ENCODE measurements around the gene SEC11A. TPM values are rescaled to one million over a fixed set of nuclear protein-coding genes. Genes with fewer than 3 reads are reported as not detected.

Gene SEC11A
- polyA plus RNA-seq, 1 experiment, result 324 TPM

DNA sequence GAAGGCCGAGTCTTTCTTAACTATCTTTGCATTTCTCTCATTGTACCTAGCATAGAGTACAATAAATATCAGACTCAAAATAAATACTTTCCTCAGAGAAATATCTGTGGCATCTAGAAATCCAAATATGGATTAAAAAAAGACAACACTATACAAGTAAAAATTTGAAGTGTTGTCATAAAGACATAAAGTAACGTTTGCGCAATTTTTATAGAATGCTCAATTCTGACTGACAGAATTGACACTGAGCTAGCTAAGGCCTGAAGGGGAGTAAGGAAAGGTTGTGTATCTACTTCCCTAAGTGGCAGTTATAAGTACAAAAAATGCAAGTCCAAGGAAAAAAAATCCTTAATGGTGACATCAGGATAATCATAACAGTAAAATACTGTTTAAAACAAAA, 1.1 kb downstream of the SEC11A start:
- CTCF ChIA-PET, result interaction anchor here (0.9 kb wide), 1 partner anchor 17 kb away, joined by 3 read pairs; no protein-coding TSS in a partner anchor
- Histone ChIP-seq H3K27me3 (ENCODE audit: control insufficient read depth, insufficient read depth, low read length) (no peaks in the 10 kb centered on the region), H3K27ac (ENCODE audit: low read depth, low read length) (no peak overlapping the region), H3K9me3 (ENCODE audit: control insufficient read depth, insufficient read depth, low read length) (no peaks in the 10 kb centered on the region; the same call in 1 of the 2 replicates), H3K4me3 (ENCODE audit: low read depth, low read length) (peak overlapping the region; percentile 94)
- no peak for DNase-seq (ENCODE audit: low read depth, low spot score)
- TF ChIP-seq, protein P1, sequence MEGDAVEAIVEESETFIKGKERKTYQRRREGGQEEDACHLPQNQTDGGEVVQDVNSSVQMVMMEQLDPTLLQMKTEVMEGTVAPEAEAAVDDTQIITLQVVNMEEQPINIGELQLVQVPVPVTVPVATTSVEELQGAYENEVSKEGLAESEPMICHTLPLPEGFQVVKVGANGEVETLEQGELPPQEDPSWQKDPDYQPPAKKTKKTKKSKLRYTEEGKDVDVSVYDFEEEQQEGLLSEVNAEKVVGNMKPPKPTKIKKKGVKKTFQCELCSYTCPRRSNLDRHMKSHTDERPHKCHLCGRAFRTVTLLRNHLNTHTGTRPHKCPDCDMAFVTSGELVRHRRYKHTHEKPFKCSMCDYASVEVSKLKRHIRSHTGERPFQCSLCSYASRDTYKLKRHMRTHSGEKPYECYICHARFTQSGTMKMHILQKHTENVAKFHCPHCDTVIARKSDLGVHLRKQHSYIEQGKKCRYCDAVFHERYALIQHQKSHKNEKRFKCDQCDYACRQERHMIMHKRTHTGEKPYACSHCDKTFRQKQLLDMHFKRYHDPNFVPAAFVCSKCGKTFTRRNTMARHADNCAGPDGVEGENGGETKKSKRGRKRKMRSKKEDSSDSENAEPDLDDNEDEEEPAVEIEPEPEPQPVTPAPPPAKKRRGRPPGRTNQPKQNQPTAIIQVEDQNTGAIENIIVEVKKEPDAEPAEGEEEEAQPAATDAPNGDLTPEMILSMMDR (IDR thresholded peaks at IDR 0.05; ENCODE audit: low read depth, low read length), result no peak
- POLR2A ChIA-PET, result interaction anchor here (2.0 kb wide), 1 partner anchor 12 kb away, joined by 8 read pairs; no protein-coding TSS in a partner anchor

DNA sequence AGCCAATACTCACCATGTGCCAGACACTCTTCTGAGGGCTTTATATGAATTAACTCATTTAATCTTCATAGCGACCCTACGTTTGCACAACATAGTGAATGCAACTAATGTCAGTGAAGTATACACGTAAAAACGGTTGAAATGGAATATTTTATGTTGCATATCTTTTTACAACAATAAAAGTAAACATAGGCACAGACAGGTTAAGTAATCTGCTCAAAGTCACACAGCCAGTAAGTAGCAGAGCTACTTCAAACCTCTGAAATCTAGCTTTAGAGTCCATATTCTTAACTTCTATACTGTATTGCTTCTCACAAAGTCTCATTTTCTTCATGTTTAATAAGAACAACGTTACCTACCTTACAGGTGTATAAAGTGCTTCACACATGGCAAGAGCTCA, 1.6 kb downstream of the SEC11A start:
- POLR2A ChIA-PET, result no interaction called here

DNA sequence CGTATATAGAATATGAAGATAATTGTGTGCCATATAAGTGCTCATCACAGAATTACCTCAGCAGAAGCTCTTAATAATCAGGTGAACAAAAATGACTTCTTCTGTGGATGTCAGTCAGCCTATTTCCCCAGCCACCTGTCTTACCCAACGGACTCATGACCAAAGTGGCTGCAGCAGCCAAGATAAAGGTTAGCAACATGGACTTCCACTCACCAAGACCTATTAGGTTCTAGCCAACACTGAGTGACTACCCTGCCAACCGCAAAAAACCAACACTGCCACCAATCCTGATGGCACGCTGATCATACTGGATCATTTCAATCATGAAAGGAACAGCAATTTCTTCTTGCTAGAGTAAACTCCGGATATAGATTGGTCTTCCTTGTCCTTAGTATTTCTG, 12.1 kb downstream of the SEC11A start:
- no peak overlapping the region for H3K4me3 ChIP-seq (ENCODE audit: low read depth, low read length)
- CTCF ChIA-PET, result interaction anchor here (0.6 to 0.9 kb wide), 2 partner anchors 18 to 116 kb away, joined by 3 to 8 read pairs; no protein-coding TSS in a partner anchor

More for the DNA sequence above, 1.6 kb downstream of the SEC11A start:
- TF ChIP-seq, protein P1 (IDR thresholded peaks at IDR 0.05; ENCODE audit: low read depth, low read length), result no peak
- Histone ChIP-seq H3K4me3 (ENCODE audit: low read depth, low read length) (peak overlapping the region; percentile 94), H3K27ac (ENCODE audit: low read depth, low read length) (no peak overlapping the region), H3K27me3 (ENCODE audit: control insufficient read depth, insufficient read depth, low read length) (no peaks in the 10 kb centered on the region), H3K9me3 (ENCODE audit: control insufficient read depth, insufficient read depth, low read length) (no peaks in the 10 kb centered on the region; the same call in 1 of the 2 replicates)
- CTCF ChIA-PET, result no interaction called here
- DNase-seq (ENCODE audit: low read depth, low spot score), result no peak

DNA sequence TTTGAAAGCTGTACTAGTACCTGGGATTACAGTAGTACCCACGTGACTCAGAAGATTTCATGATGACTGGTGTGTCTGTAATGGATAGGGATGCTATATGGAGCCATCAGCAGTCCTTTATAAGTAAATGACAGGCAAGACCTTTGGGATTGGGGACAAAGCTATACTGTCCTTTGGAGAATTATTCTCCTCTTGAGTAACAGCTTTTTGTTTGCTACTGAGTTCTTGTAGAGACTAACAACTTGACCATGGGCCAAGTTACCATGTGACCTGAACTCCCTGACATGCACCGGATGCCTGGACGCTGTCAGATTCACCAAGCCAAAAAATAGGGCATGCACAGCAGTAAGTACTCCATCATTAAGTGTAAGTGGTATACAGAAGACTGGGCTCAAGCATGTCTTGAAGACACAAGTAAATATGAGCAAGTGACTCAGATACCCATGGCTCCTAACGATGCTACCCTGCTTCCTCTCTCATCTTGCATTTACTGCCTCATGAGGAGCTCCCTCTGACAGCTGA, 12.9 kb downstream of the SEC11A start:
- TF ChIP-seq, protein P1 (IDR thresholded peaks at IDR 0.05; ENCODE audit: low read depth, low read length), result no peak
- POLR2A ChIA-PET, result interaction anchor here (0.6 to 1.3 kb wide), 2 partner anchors 9 to 13 kb away, joined by 5 to 8 read pairs; partner anchors contain the start of gene SEC11A
- Histone ChIP-seq H3K27me3 (ENCODE audit: control insufficient read depth, insufficient read depth, low read length) (no peaks in the 10 kb centered on the region), H3K4me3 (ENCODE audit: low read depth, low read length) (no peak overlapping the region), H3K9me3 (ENCODE audit: control insufficient read depth, insufficient read depth, low read length) (no peaks in the 10 kb centered on the region), H3K27ac (ENCODE audit: low read depth, low read length) (no peak overlapping the region)
- DNase-seq (ENCODE audit: low read depth, low spot score), result no peak
- CTCF ChIA-PET, result interaction anchor here (0.6 to 0.9 kb wide), 2 partner anchors 18 to 116 kb away, joined by 3 to 8 read pairs; no protein-coding TSS in a partner anchor

More for the DNA sequence above, 12.1 kb downstream of the SEC11A start:
- DNase-seq (ENCODE audit: low read depth, low spot score), result no peak
- Histone ChIP-seq H3K27me3 (ENCODE audit: control insufficient read depth, insufficient read depth, low read length) (no peaks in the 10 kb centered on the region), H3K27ac (ENCODE audit: low read depth, low read length) (no peak overlapping the region), H3K9me3 (ENCODE audit: control insufficient read depth, insufficient read depth, low read length) (no peaks in the 10 kb centered on the region)
- TF ChIP-seq, protein P1 (IDR thresholded peaks at IDR 0.05; ENCODE audit: low read depth, low read length), result no peak
- POLR2A ChIA-PET, result interaction anchor here (1.3 kb wide), 1 partner anchor 12 kb away, joined by 8 read pairs; the partner anchor contains the start of gene SEC11A

DNA sequence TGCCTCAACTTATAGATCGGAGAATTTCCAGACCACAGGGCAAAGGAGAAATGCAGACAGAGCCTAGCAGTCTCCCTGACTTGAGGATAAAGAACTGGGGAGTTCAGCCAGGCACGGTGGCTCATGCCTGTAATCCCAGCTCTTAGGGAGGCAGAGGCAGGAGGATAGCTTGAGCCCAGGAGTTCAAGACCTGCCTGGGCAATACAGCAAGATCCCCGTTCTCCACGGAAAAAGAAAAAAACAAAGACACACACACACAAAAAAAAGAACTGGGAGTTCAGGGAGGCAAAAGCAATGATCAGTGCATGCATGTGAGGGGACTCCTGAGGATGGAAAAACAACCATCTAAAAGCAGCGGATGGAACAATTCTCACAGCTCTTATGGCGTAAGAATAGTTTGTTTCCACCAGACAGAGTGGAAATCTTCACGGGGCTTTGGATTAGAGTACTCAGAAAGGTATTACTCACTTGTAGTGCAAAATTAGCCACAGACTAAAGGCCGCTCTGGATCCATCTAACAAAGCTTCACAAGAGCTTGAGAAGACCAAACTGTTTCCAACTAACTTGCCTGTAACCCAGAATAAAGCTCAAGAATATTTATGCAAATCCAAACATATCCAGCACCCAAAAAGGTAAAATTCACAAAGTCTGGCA, 16.3 kb downstream of the SEC11A start:
- POLR2A ChIA-PET, result interaction anchor here (0.7 kb wide), 1 partner anchor 16 kb away, joined by 10 read pairs; the partner anchor contains the start of gene SEC11A
- CTCF ChIA-PET, result no interaction called here

More for the DNA sequence above, 16.3 kb downstream of the SEC11A start:
- DNase-seq (ENCODE audit: low read depth, low spot score), result no peak
- no peaks in the 10 kb centered on the region for H3K9me3 ChIP-seq (ENCODE audit: control insufficient read depth, insufficient read depth, low read length)
- no peaks in the 10 kb centered on the region for H3K27me3 ChIP-seq (ENCODE audit: control insufficient read depth, insufficient read depth, low read length)
- TF ChIP-seq, protein P1 (IDR thresholded peaks at IDR 0.05; ENCODE audit: low read depth, low read length), result no peak
- no peak overlapping the region for H3K27ac ChIP-seq (ENCODE audit: low read depth, low read length)
- H3K4me3 ChIP-seq (ENCODE audit: low read depth, low read length), result no peak overlapping the region
